A549 treated with AZD2906 at 1 μM for 4 hours (cell line): ENCODE measurements around the gene SPRTN. TPM values are rescaled to one million over a fixed set of nuclear protein-coding genes. Genes with fewer than 3 reads are reported as not detected.

ENCODE experiments used
- total RNA-seq: library from RNA; stranded (reverse); fragments of 200-300 nt; extraction: Qiagen RNA extraction; gene quantifications from 5 replicates; pipeline ENCODE4 v1.2.3, GENCODE V29; 2022

SPRTN gene, protein sequence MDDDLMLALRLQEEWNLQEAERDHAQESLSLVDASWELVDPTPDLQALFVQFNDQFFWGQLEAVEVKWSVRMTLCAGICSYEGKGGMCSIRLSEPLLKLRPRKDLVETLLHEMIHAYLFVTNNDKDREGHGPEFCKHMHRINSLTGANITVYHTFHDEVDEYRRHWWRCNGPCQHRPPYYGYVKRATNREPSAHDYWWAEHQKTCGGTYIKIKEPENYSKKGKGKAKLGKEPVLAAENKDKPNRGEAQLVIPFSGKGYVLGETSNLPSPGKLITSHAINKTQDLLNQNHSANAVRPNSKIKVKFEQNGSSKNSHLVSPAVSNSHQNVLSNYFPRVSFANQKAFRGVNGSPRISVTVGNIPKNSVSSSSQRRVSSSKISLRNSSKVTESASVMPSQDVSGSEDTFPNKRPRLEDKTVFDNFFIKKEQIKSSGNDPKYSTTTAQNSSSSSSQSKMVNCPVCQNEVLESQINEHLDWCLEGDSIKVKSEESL
- 11.4 to 14.2 TPM (median 13.1 TPM) in 5 replicates for total RNA-seq

DNA sequence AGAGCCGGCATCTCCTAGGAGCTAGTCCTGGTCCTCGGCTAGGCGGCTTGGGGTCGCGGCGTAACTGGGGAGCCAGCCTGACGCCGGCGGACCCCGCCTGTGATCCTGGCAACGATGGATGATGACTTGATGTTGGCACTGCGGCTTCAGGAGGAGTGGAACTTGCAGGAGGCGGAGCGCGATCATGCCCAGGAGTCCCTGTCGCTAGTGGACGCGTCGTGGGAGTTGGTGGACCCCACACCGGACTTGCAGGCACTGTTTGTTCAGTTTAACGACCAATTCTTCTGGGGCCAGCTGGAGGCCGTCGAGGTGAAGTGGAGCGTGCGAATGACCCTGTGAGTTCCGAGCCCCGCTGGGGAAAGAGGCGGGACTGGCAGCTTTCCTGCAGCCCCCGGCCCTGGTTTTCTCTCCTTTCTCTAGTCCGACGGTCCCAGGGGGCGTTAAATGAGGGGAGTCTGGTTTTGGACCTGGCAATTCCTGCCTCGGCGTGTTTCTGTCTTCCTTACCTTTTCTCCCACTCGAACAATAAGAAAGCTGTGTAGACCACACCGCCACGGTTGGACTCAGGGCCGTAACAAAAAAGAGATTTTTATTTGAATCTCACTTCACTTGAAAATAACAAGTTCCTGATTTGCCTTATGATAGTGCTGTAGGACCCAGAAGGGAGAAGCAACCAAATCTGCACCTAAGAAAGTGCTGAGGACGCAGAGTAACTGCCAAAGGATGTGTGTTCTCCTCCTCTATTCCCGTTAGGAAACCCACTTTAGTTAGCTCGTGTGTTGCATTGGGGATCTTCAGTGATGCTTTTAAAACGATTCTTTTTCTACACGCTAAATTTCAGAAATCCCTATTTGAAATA is at the start of gene SPRTN:
Gene SPRTN (plus strand): TSS at position 24 of the 859 bp plus-strand sequence. CDS start 91 bp downstream, at position 115.

DNA sequence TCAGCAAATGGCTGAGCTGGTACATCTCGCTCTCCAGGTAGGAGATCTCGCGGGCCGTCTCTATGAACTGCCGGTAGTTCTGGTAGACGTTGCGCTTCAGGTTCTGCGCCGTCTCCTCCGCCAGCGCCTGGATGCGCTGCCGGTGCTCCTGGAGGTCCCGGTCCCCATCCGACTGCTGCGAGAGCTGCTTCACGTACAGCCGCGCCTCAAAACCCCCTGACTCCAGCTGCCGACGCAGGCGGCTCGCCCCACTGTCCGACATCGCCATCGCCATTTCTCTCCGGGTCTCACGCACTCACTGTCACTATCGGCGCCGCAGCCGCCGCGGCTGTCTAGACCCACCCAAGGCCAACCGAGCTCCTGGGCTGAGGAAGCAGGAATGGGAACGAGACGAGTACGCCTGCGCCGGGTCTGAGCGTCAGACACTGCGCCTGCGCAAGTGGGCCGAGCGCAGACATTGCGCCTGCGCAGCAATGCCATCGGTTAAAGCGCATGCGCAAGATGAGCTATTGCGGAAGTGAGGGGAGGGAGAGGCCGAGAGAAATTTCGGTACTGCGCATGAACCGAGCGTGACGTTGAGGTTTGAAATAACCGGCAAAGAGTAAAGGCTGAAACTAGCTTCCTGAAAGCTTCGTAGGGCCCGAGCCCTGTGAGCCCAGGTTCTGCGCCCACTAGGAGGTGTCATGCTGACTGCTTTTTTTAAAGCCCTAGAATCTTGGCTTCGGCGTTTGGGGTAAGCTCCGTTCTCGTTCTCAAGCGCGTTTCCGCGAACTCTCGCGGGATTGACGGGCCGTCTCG is 422 bp upstream of the SPRTN start, which contains the start of gene EXOC8:
Gene EXOC8 (minus strand): TSS at position 381 of the 798 bp plus-strand sequence. CDS start 107 bp downstream, at position 274.

Other genes starting within 250 kb of the SPRTN start
- gene TRIM67, start 176.2 kb upstream of the SPRTN start, total RNA-seq: 0.07 to 0.17 TPM (median 0.12 TPM) in 5 replicates
- 32.9 to 42.2 TPM (median 35.1 TPM) in 5 replicates for gene GNPAT, start 97.1 kb upstream of the SPRTN start, total RNA-seq
- gene EXOC8, start 441 bp upstream of the SPRTN start, total RNA-seq: 7.8 to 10.6 TPM (median 8.5 TPM) in 5 replicates
- 51.0 to 71.3 TPM (median 54.4 TPM) in 5 replicates for gene EGLN1, start 84.0 kb downstream of the SPRTN start, total RNA-seq
- gene TSNAX, start 190.4 kb downstream of the SPRTN start, total RNA-seq: 33.0 to 61.0 TPM (median 37.1 TPM) in 5 replicates